ENCODE measurements around the gene CMSS1. TPM values are rescaled to one million over a fixed set of nuclear protein-coding genes. Genes with fewer than 3 reads are reported as not detected.

CMSS1 gene
- total RNA-seq, 1 donor from 2014 or later, result 34.8 TPM

DNA sequence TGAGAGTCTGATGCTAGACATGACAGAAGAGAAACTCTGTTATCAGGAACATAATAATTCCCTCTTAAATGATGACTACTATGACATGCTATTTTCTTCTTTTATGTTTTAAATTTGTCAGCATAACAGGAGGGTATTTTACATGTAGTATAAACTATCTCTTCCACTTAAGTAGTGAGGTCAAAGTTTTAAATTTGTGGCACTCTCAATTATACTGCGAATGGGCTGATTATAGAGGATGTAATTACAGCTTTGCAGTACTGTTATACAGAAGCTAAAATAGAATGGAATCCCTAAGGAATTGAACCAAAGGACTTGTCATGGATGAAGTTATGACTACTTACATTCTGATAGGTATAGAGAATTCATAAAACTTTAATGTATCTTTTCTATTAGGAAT, 34.3 kb downstream of the CMSS1 start:
- Histone ChIP-seq H3K27ac (replicated peaks) (no peak overlapping the region), H3K9me3 (replicated peaks) (peaks cover 11% of the 10 kb centered on the region), H3K4me1 (peaks cover 68% of the 10 kb centered on the region), H3K4me3 (no peak overlapping the region), H3K36me3 (peaks cover 63% of the 10 kb centered on the region), H3K27me3 (ENCODE audit: low read depth) (no peaks in the 10 kb centered on the region)
- intact Hi-C loops (cut with micrococcal nuclease), result no loop called here
- DNase-seq, result no peak
- TF ChIP-seq CTCF (IDR thresholded peaks at IDR 0.05; ENCODE audit: borderline replicate concordance), result no peak

GRCh38 chr3:99852851-99853250, 35.2 kb downstream of the CMSS1 start:
- Histone ChIP-seq H3K9me3 (replicated peaks) (peaks cover 11% of the 10 kb centered on the region), H3K27me3 (ENCODE audit: low read depth) (no peaks in the 10 kb centered on the region), H3K36me3 (peaks cover 65% of the 10 kb centered on the region), H3K4me3 (no peak overlapping the region), H3K4me1 (peaks cover 66% of the 10 kb centered on the region), H3K27ac (replicated peaks) (no peak overlapping the region)
- intact Hi-C loops (cut with micrococcal nuclease), result no loop called here
- DNase-seq, result no peak
- TF ChIP-seq CTCF (IDR thresholded peaks at IDR 0.05; ENCODE audit: borderline replicate concordance), result no peak

DNA sequence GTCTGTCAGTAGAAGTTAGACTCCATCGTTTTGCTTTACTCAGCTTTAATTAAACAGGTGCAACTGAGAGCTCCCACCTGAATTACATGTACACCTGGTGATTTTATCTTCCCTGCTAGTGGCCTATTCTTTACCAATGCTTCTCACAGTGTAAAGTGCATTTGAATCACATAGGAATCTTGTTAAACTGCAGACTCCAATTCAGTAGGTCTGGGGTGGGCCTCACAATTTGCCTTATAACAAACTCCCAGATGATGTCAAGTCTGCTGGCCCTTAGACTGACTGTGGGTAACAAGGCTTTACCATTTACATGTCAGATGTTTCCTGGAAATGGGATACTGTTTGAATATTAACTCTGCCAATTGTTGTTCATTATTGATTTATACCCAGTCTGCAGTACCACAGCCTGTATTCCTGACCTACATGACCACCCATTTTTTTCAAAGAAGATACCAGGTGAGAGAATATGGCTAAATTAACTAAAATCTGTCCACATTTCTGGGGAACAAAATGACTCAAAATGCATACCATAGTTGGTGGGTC, 37.2 kb downstream of the CMSS1 start:
- Histone ChIP-seq H3K36me3 (peaks cover 54% of the 10 kb centered on the region), H3K9me3 (replicated peaks) (peaks cover 1% of the 10 kb centered on the region), H3K27ac (replicated peaks) (no peak overlapping the region), H3K4me1 (peaks cover 67% of the 10 kb centered on the region), H3K27me3 (ENCODE audit: low read depth) (no peaks in the 10 kb centered on the region), H3K4me3 (no peak overlapping the region)
- no peak for DNase-seq
- intact Hi-C loops (cut with micrococcal nuclease), result no loop called here
- TF ChIP-seq CTCF (IDR thresholded peaks at IDR 0.05; ENCODE audit: borderline replicate concordance), result no peak

DNA sequence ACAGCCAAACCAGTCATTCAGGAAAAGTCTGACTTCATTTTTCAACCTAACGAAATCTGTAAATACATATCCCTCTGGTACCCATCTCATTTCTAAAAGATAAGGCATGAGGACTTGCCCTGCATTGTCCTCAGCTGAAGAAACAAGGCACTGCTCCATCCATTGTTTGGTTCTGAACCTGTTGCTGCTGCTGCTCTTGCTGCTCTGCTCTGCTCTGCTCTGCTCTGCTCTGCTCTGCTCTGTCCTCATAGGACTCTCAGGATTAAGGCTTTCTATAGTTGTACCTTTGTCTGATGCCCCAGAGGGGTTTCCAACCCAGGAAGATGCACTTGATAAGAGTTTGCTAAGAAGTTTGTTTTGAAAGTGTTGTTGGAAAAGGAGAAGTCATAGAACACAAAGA, 38.2 kb downstream of the CMSS1 start:
- no peak overlapping the region for H3K27ac ChIP-seq (replicated peaks)
- H3K36me3 ChIP-seq, result peaks cover 47% of the 10 kb centered on the region
- DNase-seq, result no peak

DNA sequence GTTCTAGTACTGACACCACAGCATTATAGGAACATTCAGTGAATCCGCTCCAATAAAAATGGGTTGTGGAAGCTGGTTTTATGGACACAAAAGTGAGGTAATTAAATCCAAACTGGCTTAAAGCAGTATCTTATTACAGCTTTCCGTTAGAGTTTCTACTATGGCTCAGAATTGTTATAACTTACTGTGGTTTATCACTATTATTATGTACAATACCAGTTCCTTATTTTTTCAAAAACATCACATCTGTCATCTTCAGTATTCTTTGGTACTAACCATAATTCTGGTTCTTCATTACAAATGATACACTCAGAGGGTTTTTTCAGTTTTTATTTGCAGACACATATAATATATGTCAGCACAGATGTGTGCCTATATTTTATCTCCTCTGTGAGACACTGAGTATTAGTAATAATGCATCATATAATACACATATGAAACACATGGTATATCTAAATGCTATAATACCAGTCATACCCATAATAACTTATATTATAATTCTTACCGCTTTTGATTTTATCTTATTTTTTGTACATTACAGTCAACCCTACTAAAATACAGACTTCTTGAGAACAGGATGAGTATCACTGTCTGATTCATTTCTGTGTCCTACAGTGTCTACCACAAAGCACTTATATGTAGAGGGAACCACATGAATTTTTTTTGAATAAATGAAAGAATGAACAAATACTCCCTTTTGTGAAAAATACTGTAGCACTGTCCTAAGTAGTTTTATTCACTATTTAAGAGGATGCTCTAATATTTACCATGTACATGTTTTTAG, 39.0 kb downstream of the CMSS1 start:
- no peak for TF ChIP-seq CTCF (IDR thresholded peaks at IDR 0.05; ENCODE audit: borderline replicate concordance)
- no peak for DNase-seq
- no peak overlapping the region for H3K27ac ChIP-seq (replicated peaks)
- intact Hi-C loops (cut with micrococcal nuclease), result no loop called here
- H3K27me3 ChIP-seq (ENCODE audit: low read depth), result no peaks in the 10 kb centered on the region
- H3K4me1 ChIP-seq, result peaks cover 80% of the 10 kb centered on the region
- no peaks in the 10 kb centered on the region for H3K9me3 ChIP-seq (replicated peaks)
- H3K4me3 ChIP-seq, result no peak overlapping the region
- peaks cover 47% of the 10 kb centered on the region for H3K36me3 ChIP-seq

More for the DNA sequence above, 38.2 kb downstream of the CMSS1 start:
- no peaks in the 10 kb centered on the region for H3K9me3 ChIP-seq (replicated peaks)
- intact Hi-C loops (cut with micrococcal nuclease), result no loop called here
- H3K27me3 ChIP-seq (ENCODE audit: low read depth), result no peaks in the 10 kb centered on the region
- no peak overlapping the region for H3K4me3 ChIP-seq
- H3K4me1 ChIP-seq, result peaks cover 72% of the 10 kb centered on the region
- TF ChIP-seq CTCF (IDR thresholded peaks at IDR 0.05; ENCODE audit: borderline replicate concordance), result no peak

Data from left ventricle myocardium inferior (tissue), 1 donor.